ENCODE data around the gene RABGEF1. TPM values are rescaled to one million over a fixed set of nuclear protein-coding genes. Genes with fewer than 3 reads are reported as not detected.
"Not testable (repeated sequence)": the region's sequence is repeated elsewhere in the genome, so short reads cannot be mapped to it uniquely, and the experiment has no call there.

Gene RABGEF1
- total and polyA plus RNA-seq, 2 donors (not counting 1 experiment from before 2014, with no cell fraction given), result 27.9 to 31.0 TPM

DNA sequence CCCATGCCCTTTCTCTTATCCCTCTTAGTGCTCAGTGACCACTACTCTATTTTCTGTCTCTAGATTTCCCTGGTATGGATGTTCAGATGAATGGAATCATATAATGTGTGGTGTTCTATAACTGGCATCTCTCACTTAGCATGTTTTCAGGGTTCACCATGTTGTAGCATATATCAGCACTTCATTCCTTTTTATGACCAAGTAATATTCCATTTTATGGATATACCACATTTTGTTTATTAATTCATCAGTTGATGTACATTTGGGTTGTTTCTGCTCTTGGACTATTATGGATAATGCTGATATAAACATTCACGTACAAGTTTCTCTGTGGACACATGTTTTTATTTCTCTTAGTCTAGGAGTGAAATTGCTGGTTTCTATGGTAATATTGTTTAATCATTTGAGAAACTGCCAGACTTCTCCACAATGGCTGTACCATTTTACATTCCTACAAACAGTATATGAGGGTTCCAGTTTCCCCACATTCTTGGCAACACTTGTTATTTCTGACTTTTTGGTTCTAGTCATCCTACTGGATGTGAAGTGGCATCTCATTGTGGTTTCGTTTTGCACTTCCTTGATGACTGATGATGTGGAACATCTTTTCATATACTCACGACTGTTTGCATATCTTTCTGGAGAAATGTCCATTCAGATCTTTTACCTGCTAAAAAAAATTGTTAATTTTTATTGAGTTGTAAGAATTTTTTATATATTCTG is 23.3 kb downstream of the RABGEF1 start:
- H3K4me3 Mint-ChIP-seq; CTCF ChIA-PET; H3K4me3 ChIP-seq (ENCODE audit: control extremely low read depth in 1 of 5, extremely low read depth in 1 of 5, insufficient read depth in 1 of 5, low read depth in 2 of 5, low read length in 4 of 5); H3K27ac ChIP-seq (ENCODE audit: low read length in 2 of 2); DNase-seq; H3K9me3 Mint-ChIP-seq (ENCODE audit: insufficient read depth); H3K36me3 ChIP-seq (replicated peaks in 1 of 2; ENCODE audit: control extremely low read depth in 1 of 2, control insufficient read depth in 1 of 2, extremely low read depth in 1 of 2, insufficient read depth in 2 of 2, low read length in 1 of 2); H3K27ac Mint-ChIP-seq; H3K9me3 ChIP-seq (ENCODE audit: control extremely low read depth in 1 of 3, control insufficient read depth in 2 of 3, insufficient read depth in 1 of 3, low read length in 2 of 3); ATAC-seq (ENCODE audit: low read depth); intact Hi-C loops (cut with micrococcal nuclease); H2AFZ ChIP-seq (ENCODE audit: insufficient read depth, low read depth, low read length, poor library complexity, severe bottlenecking); H3K27me3 Mint-ChIP-seq; H3K27me3 ChIP-seq (replicated peaks in 1 of 4; ENCODE audit: control extremely low read depth in 1 of 4, control insufficient read depth in 3 of 4, insufficient read depth in 4 of 4, low read length in 3 of 4); H3K9ac ChIP-seq (ENCODE audit: low read length); H3K4me2 ChIP-seq (replicated peaks; ENCODE audit: low read depth, low read length, poor library complexity, severe bottlenecking); POLR2A ChIA-PET: not testable (repeated sequence)
- WGBS (ENCODE audit: insufficient coverage), result no CpG with 5 or more reads among the region's 3 CpGs
- H4K20me1 ChIP-seq (ENCODE audit: control insufficient read depth, insufficient read depth, low read length, poor library complexity, severe bottlenecking), result peaks cover 36% of the 10 kb centered on the region
- H3K4me1 ChIP-seq (ENCODE audit: control insufficient read depth in 2 of 2, insufficient read depth in 2 of 2, low read length in 2 of 2), result peaks cover 30 to 37% of the 10 kb centered on the region in 2 donors
- H3K4me1 Mint-ChIP-seq, result peaks cover 60% of the 10 kb centered on the region
- peaks cover 95% of the 10 kb centered on the region for H3K79me2 ChIP-seq (ENCODE audit: control insufficient read depth, insufficient read depth, low read length)

GRCh38 chr7:66764905-66765304 is 24.4 kb downstream of the RABGEF1 start:
- H3K4me3 ChIP-seq (ENCODE audit: control extremely low read depth in 1 of 5, extremely low read depth in 1 of 5, insufficient read depth in 1 of 5, low read depth in 2 of 5, low read length in 4 of 5); H3K9ac ChIP-seq (ENCODE audit: low read length); H3K27me3 Mint-ChIP-seq; H3K9me3 ChIP-seq (ENCODE audit: control extremely low read depth in 1 of 3, control insufficient read depth in 2 of 3, insufficient read depth in 1 of 3, low read length in 2 of 3); DNase-seq; POLR2A ChIA-PET; H2AFZ ChIP-seq (ENCODE audit: insufficient read depth, low read depth, low read length, poor library complexity, severe bottlenecking); H3K27me3 ChIP-seq (replicated peaks in 1 of 4; ENCODE audit: control extremely low read depth in 1 of 4, control insufficient read depth in 3 of 4, insufficient read depth in 4 of 4, low read length in 3 of 4); ATAC-seq (ENCODE audit: low read depth); H3K4me2 ChIP-seq (replicated peaks; ENCODE audit: low read depth, low read length, poor library complexity, severe bottlenecking); H3K27ac ChIP-seq (ENCODE audit: low read length in 2 of 2); H3K4me3 Mint-ChIP-seq; H3K36me3 ChIP-seq (replicated peaks in 1 of 2; ENCODE audit: control extremely low read depth in 1 of 2, control insufficient read depth in 1 of 2, extremely low read depth in 1 of 2, insufficient read depth in 2 of 2, low read length in 1 of 2); H3K27ac Mint-ChIP-seq; H3K9me3 Mint-ChIP-seq (ENCODE audit: insufficient read depth); intact Hi-C loops (cut with micrococcal nuclease): not testable (repeated sequence)
- Histone ChIP-seq H3K4me1 (ENCODE audit: control insufficient read depth in 2 of 2, insufficient read depth in 2 of 2, low read length in 2 of 2) (peaks cover 36 to 43% of the 10 kb centered on the region in 2 donors), H4K20me1 (ENCODE audit: control insufficient read depth, insufficient read depth, low read length, poor library complexity, severe bottlenecking) (peaks cover 25% of the 10 kb centered on the region), H3K79me2 (ENCODE audit: control insufficient read depth, insufficient read depth, low read length) (peaks cover 88% of the 10 kb centered on the region)
- H3K4me1 Mint-ChIP-seq, result peaks cover 61% of the 10 kb centered on the region
- CTCF ChIA-PET, result interaction anchor here (0.6 kb wide), 1 partner anchor 134 kb away, joined by 3 read pairs; no protein-coding TSS in a partner anchor
- WGBS (ENCODE audit: insufficient coverage), result no CpG with 5 or more reads among the region's 1 CpG

DNA sequence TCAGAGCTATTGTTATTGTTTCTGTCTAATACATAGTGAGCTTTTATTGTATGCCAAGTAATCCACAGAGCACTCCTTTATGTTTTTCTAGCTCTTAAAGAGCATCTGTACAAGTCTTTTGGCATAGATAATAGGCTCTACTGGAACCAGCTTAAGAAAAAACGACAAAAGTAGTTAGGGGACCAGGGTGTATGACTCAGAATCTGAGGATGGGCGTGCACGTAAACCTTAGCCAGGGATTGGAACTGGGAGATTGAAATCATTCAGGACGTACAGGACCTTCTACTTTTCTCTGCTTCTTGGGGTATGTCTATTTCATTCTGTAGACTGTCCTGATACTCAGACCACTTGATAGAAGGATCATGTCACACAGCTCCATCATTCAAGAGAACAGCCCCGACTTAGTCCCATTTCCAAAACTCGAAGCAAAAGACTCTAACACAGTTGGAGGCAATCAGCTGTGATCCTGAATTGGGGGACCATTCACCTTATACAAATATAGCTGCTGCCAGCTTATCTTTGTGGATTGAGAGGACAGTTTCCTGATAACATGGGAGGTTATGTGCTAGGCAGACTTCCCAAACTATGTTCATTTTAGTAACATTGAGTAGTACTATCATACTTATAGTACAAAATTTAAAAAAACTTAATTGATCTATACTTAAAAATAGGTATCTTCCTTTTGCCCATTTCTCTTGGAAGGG is 24.9 kb downstream of the RABGEF1 start:
- WGBS (ENCODE audit: insufficient coverage), result 100% methylated on average over 1 of the region's 6 CpGs
- not testable (repeated sequence) for H3K27me3 ChIP-seq (replicated peaks in 1 of 4; ENCODE audit: control extremely low read depth in 1 of 4, control insufficient read depth in 3 of 4, insufficient read depth in 4 of 4, low read length in 3 of 4); ATAC-seq (ENCODE audit: low read depth)

More for the DNA sequence above, 24.9 kb downstream of the RABGEF1 start:
- Histone ChIP-seq H3K79me2 (ENCODE audit: control insufficient read depth, insufficient read depth, low read length) (peaks cover 88% of the 10 kb centered on the region), H3K4me2 (replicated peaks; ENCODE audit: low read depth, low read length, poor library complexity, severe bottlenecking) (peak overlapping the region; percentile 5), H3K27ac (ENCODE audit: low read length in 2 of 2) (peak overlapping the region in 1 of 2 donors; percentile 57), H3K4me1 (ENCODE audit: control insufficient read depth in 2 of 2, insufficient read depth in 2 of 2, low read length in 2 of 2) (peaks cover 39 to 48% of the 10 kb centered on the region in 2 donors), H4K20me1 (ENCODE audit: control insufficient read depth, insufficient read depth, low read length, poor library complexity, severe bottlenecking) (peaks cover 21% of the 10 kb centered on the region)
- H3K27me3 Mint-ChIP-seq; H3K36me3 ChIP-seq (replicated peaks in 1 of 2; ENCODE audit: control extremely low read depth in 1 of 2, control insufficient read depth in 1 of 2, extremely low read depth in 1 of 2, insufficient read depth in 2 of 2, low read length in 1 of 2); H3K4me3 Mint-ChIP-seq; DNase-seq; POLR2A ChIA-PET; H2AFZ ChIP-seq (ENCODE audit: insufficient read depth, low read depth, low read length, poor library complexity, severe bottlenecking); H3K9ac ChIP-seq (ENCODE audit: low read length); H3K9me3 Mint-ChIP-seq (ENCODE audit: insufficient read depth); H3K9me3 ChIP-seq (ENCODE audit: control extremely low read depth in 1 of 3, control insufficient read depth in 2 of 3, insufficient read depth in 1 of 3, low read length in 2 of 3); intact Hi-C loops (cut with micrococcal nuclease); H3K27ac Mint-ChIP-seq; H3K4me3 ChIP-seq (ENCODE audit: control extremely low read depth in 1 of 5, extremely low read depth in 1 of 5, insufficient read depth in 1 of 5, low read depth in 2 of 5, low read length in 4 of 5): not testable (repeated sequence)
- H3K4me1 Mint-ChIP-seq, result peaks cover 64% of the 10 kb centered on the region
- CTCF ChIA-PET, result interaction anchor here (0.6 kb wide), 1 partner anchor 134 kb away, joined by 3 read pairs; no protein-coding TSS in a partner anchor
